ENCODE measurements around the gene MRPS15. TPM values are rescaled to one million over a fixed set of nuclear protein-coding genes. Genes with fewer than 3 reads are reported as not detected.
"Not testable (repeated sequence)": the region's sequence is repeated elsewhere in the genome, so short reads cannot be mapped to it uniquely, and the experiment has no call there.

Gene MRPS15
- total RNA-seq, 1 donor, result 35.1 TPM

GRCh38 chr1:36489258-36490051 lies 25.3 kb upstream of the MRPS15 start:
- H3K27me3 ChIP-seq (ENCODE audit: insufficient read depth, low read length); H3K4me3 ChIP-seq (ENCODE audit: low read length); H3K9me3 ChIP-seq (ENCODE audit: low read depth, low read length): not testable (repeated sequence)
- peaks cover 44% of the 10 kb centered on the region for H3K4me1 ChIP-seq (ENCODE audit: insufficient read depth, low read length)

- H3K4me3 ChIP-seq (ENCODE audit: low read length), result no peak overlapping the region
- H3K9me3 ChIP-seq (ENCODE audit: low read depth, low read length), result no peaks in the 10 kb centered on the region
- peaks cover 58% of the 10 kb centered on the region for H3K4me1 ChIP-seq (ENCODE audit: insufficient read depth, low read length)
- H3K27me3 ChIP-seq (ENCODE audit: insufficient read depth, low read length), result no peaks in the 10 kb centered on the region
Observed at GRCh38 chr1:36487906-36488305, 23.7 kb upstream of the MRPS15 start.

GRCh38 chr1:36487336-36487725 lies 23.1 kb upstream of the MRPS15 start:
- H3K4me3 ChIP-seq (ENCODE audit: low read length); H3K9me3 ChIP-seq (ENCODE audit: low read depth, low read length); H3K27me3 ChIP-seq (ENCODE audit: insufficient read depth, low read length): not testable (repeated sequence)
- peaks cover 62% of the 10 kb centered on the region for H3K4me1 ChIP-seq (ENCODE audit: insufficient read depth, low read length)

GRCh38 chr1:36486439-36487335 lies 22.5 kb upstream of the MRPS15 start:
- H3K27me3 ChIP-seq (ENCODE audit: insufficient read depth, low read length), result no peaks in the 10 kb centered on the region
- H3K4me3 ChIP-seq (ENCODE audit: low read length), result no peak overlapping the region
- H3K9me3 ChIP-seq (ENCODE audit: low read depth, low read length), result no peaks in the 10 kb centered on the region
- H3K4me1 ChIP-seq (ENCODE audit: insufficient read depth, low read length), result peaks cover 65% of the 10 kb centered on the region

GRCh38 chr1:36486093-36486438 lies 21.9 kb upstream of the MRPS15 start:
- Histone ChIP-seq H3K4me3 (ENCODE audit: low read length) (no peak overlapping the region), H3K9me3 (ENCODE audit: low read depth, low read length) (no peaks in the 10 kb centered on the region), H3K27me3 (ENCODE audit: insufficient read depth, low read length) (no peaks in the 10 kb centered on the region), H3K4me1 (ENCODE audit: insufficient read depth, low read length) (peaks cover 71% of the 10 kb centered on the region)

GRCh38 chr1:36484099-36484498 lies 19.9 kb upstream of the MRPS15 start:
- Histone ChIP-seq H3K4me1 (ENCODE audit: insufficient read depth, low read length) (peaks cover 91% of the 10 kb centered on the region), H3K9me3 (ENCODE audit: low read depth, low read length) (no peaks in the 10 kb centered on the region), H3K4me3 (ENCODE audit: low read length) (no peak overlapping the region), H3K27me3 (ENCODE audit: insufficient read depth, low read length) (no peaks in the 10 kb centered on the region)

GRCh38 chr1:36482724-36483388 lies 18.7 kb upstream of the MRPS15 start, which contains the start of gene CSF3R:
Gene CSF3R (minus strand): TSS chr1:36482913. CDS start chr1:36479496, 3,417 bp downstream.
- no peaks in the 10 kb centered on the region for H3K27me3 ChIP-seq (ENCODE audit: insufficient read depth, low read length)

GRCh38 chr1:36481771-36482723 lies 17.9 kb upstream of the MRPS15 start:
- Histone ChIP-seq H3K4me3 (ENCODE audit: low read length) (peak overlapping the region; percentile 61), H3K4me1 (ENCODE audit: insufficient read depth, low read length) (peaks cover 76% of the 10 kb centered on the region), H3K9me3 (ENCODE audit: low read depth, low read length) (no peaks in the 10 kb centered on the region), H3K27me3 (ENCODE audit: insufficient read depth, low read length) (no peaks in the 10 kb centered on the region)

More at GRCh38 chr1:36482724-36483388, 18.7 kb upstream of the MRPS15 start, which contains the start of gene CSF3R:
- peak within 1 kb of the TSS; percentile 61 for H3K4me3 ChIP-seq (ENCODE audit: low read length)
- peaks cover 84% of the 10 kb centered on the region for H3K4me1 ChIP-seq (ENCODE audit: insufficient read depth, low read length)
- H3K9me3 ChIP-seq (ENCODE audit: low read depth, low read length), result no peaks in the 10 kb centered on the region

GRCh38 chr1:36481091-36481490 lies 16.9 kb upstream of the MRPS15 start:
- Histone ChIP-seq H3K4me1 (ENCODE audit: insufficient read depth, low read length) (peaks cover 66% of the 10 kb centered on the region), H3K4me3 (ENCODE audit: low read length) (peak overlapping the region; percentile 61), H3K27me3 (ENCODE audit: insufficient read depth, low read length) (no peaks in the 10 kb centered on the region), H3K9me3 (ENCODE audit: low read depth, low read length) (no peaks in the 10 kb centered on the region)

- peaks cover 57% of the 10 kb centered on the region for H3K4me1 ChIP-seq (ENCODE audit: insufficient read depth, low read length)
- H3K27me3 ChIP-seq (ENCODE audit: insufficient read depth, low read length), result no peaks in the 10 kb centered on the region
- peak overlapping the region; percentile 61 for H3K4me3 ChIP-seq (ENCODE audit: low read length)
- H3K9me3 ChIP-seq (ENCODE audit: low read depth, low read length), result no peaks in the 10 kb centered on the region
Observed at GRCh38 chr1:36480161-36480560, 16.0 kb upstream of the MRPS15 start.

- H3K4me1 ChIP-seq (ENCODE audit: insufficient read depth, low read length), result peaks cover 51% of the 10 kb centered on the region
- no peaks in the 10 kb centered on the region for H3K9me3 ChIP-seq (ENCODE audit: low read depth, low read length)
- no peaks in the 10 kb centered on the region for H3K27me3 ChIP-seq (ENCODE audit: insufficient read depth, low read length)
- no peak overlapping the region for H3K4me3 ChIP-seq (ENCODE audit: low read length)
Observed at GRCh38 chr1:36479505-36480051, 15.4 kb upstream of the MRPS15 start.

GRCh38 chr1:36477615-36478014 lies 13.4 kb upstream of the MRPS15 start:
- not testable (repeated sequence) for H3K9me3 ChIP-seq (ENCODE audit: low read depth, low read length); H3K4me3 ChIP-seq (ENCODE audit: low read length); H3K27me3 ChIP-seq (ENCODE audit: insufficient read depth, low read length)
- peaks cover 33% of the 10 kb centered on the region for H3K4me1 ChIP-seq (ENCODE audit: insufficient read depth, low read length)

- no peaks in the 10 kb centered on the region for H3K27me3 ChIP-seq (ENCODE audit: insufficient read depth, low read length)
- no peaks in the 10 kb centered on the region for H3K9me3 ChIP-seq (ENCODE audit: low read depth, low read length)
- H3K4me1 ChIP-seq (ENCODE audit: insufficient read depth, low read length), result peaks cover 31% of the 10 kb centered on the region
- no peak overlapping the region for H3K4me3 ChIP-seq (ENCODE audit: low read length)
Observed at GRCh38 chr1:36476945-36477344, 12.8 kb upstream of the MRPS15 start.
